A375 (cell line): ENCODE data around the gene ARHGAP20. TPM values are rescaled to one million over a fixed set of nuclear protein-coding genes. Genes with fewer than 3 reads are reported as not detected.

Experiments used
- total RNA-seq: library from RNA; depleted of rRNA; stranded (reverse); fragments of >200 nt; shearing (Covaris generic); gene quantifications from 2 replicates; pipeline ENCODE4 v1.2.3, GENCODE V29; 2014; rRNA removed

ARHGAP20 gene
- total RNA-seq, result 0.11 TPM in 1 of 2 replicates, not detected in the other

GRCh38 chr11:110711776-110712658 lies at the start of gene ARHGAP20:
Gene ARHGAP20, minus strand, starts transcription at chr11:110712437. Its CDS starts 206 bp downstream, at chr11:110712231.

